B cell (primary cell): ENCODE measurements around the gene NMT1. TPM values are rescaled to one million over a fixed set of nuclear protein-coding genes. Genes with fewer than 3 reads are reported as not detected.
A peak's percentile ranks its signal among the peaks of the same experiment; 100 is the strongest.

Experiments used
- ATAC-seq: fragments of 200-7000 bp; cut with Tn5 transposase; one replicate; pipeline ENCODE4 v1.10.0; 2021; ENCODE audit warnings: low read depth, mild to moderate bottlenecking, moderate number of reproducible peaks, moderate library complexity
- CTCF ChIA-PET: fragments of 350-600 bp; sonication (Branson Sonifier 250); formaldehyde crosslinking; loops from one replicate; lab custom pipeline; 2021; ENCODE audit warnings: antibody characterized with exemption, inconsistent platforms; lab: Charles Lee
- POLR2A ChIA-PET: fragments of 350-600 bp; sonication (Branson Sonifier 250); formaldehyde crosslinking; loops from one replicate; lab custom pipeline; 2021; ENCODE audit warnings: antibody characterized with exemption; lab: Charles Lee
- DNase-seq: peaks from one replicate; pipeline ENCODE4 v3.0.0; 2013
- H2AFZ ChIP-seq: 2 replicates; pipeline ENCODE4 v1.6.1; 2012; ENCODE audit warnings: mild to moderate bottlenecking, low read depth, low read length; ENCODE audit not compliant: insufficient read depth, poor library complexity, severe bottlenecking
- H3K27ac ChIP-seq, 2 donors: 1 replicate in 1 of 2; 2 replicates in 1 of 2; pipeline ENCODE4 v1.5.1; 2012 to 2013; ENCODE audit warnings: low read length in 2 of 2, mild to moderate bottlenecking in 2 of 2, moderate library complexity in 1 of 2
- H3K27me3 ChIP-seq, 4 experiments: fragments of 200-600 bp in 1 of 4; sonication (generic) in 1 of 4; replicated peaks in 1 of 4; 1 replicate in 2 of 4; 2 replicates in 2 of 4; pipeline versions ENCODE4 v1.6.1 to v1.7.0; 2013 to 2016; ENCODE audit warnings: low read length in 3 of 4, mild to moderate bottlenecking in 2 of 4, mixed read lengths in 1 of 4, moderate library complexity in 1 of 4; ENCODE audit not compliant: insufficient read depth in 4 of 4, control insufficient read depth in 3 of 4; ENCODE audit errors: control extremely low read depth in 1 of 4
- H3K36me3 ChIP-seq, 2 experiments: replicated peaks in 1 of 2; 1 replicate in 1 of 2; 2 replicates in 1 of 2; pipeline versions ENCODE4 v1.6.1 to v1.7.1; 2013; ENCODE audit warnings: low read length in 1 of 2; ENCODE audit not compliant: insufficient read depth in 2 of 2, control insufficient read depth in 1 of 2; ENCODE audit errors: control extremely low read depth in 1 of 2, extremely low read depth in 1 of 2
- H3K4me1 ChIP-seq, 2 donors: fragments of 200-600 bp in 1 of 2; sonication (generic) in 1 of 2; 1 replicate in 1 of 2; 2 replicates in 1 of 2; pipeline versions ENCODE4 v1.5.1 to v1.6.1; 2013 to 2017; ENCODE audit warnings: low read length in 2 of 2; ENCODE audit not compliant: control insufficient read depth in 2 of 2, insufficient read depth in 2 of 2
- H3K4me2 ChIP-seq: replicated peaks from 2 replicates; pipeline ENCODE3; 2012; ENCODE audit warnings: mild to moderate bottlenecking, low read depth, low read length; ENCODE audit not compliant: poor library complexity, severe bottlenecking
- H3K4me3 ChIP-seq, 5 experiments: fragments of 200-600 bp in 1 of 5; sonication (generic) in 1 of 5; 1 replicate in 3 of 5; 2 replicates in 2 of 5; pipeline versions ENCODE4 v1.5.1 to v1.7.0; 2011 to 2016; ENCODE audit warnings: low read length in 4 of 5, mild to moderate bottlenecking in 4 of 5, low read depth in 2 of 5, control low read depth in 1 of 5, moderate library complexity in 1 of 5; ENCODE audit not compliant: insufficient read depth in 1 of 5; ENCODE audit errors: control extremely low read depth in 1 of 5, extremely low read depth in 1 of 5
- H3K79me2 ChIP-seq: fragments of 200-600 bp; sonication (generic); one replicate; pipeline ENCODE4 v1.6.0; 2016; ENCODE audit warnings: low read length; ENCODE audit not compliant: control insufficient read depth, insufficient read depth
- H3K9ac ChIP-seq: fragments of 200-600 bp; sonication (generic); 2 replicates; pipeline ENCODE4 v1.6.1; 2017; ENCODE audit warnings: mild to moderate bottlenecking, low read length, moderate library complexity
- H3K9me3 ChIP-seq, 3 donors: one replicate each; pipeline versions ENCODE4 v1.6.1 to v1.7.1; 2013; ENCODE audit warnings: low read length in 2 of 3; ENCODE audit not compliant: control insufficient read depth in 2 of 3, insufficient read depth in 1 of 3; ENCODE audit errors: control extremely low read depth in 1 of 3
- H4K20me1 ChIP-seq: 2 replicates; pipeline ENCODE4 v1.6.0; 2012; ENCODE audit warnings: mild to moderate bottlenecking, low read length; ENCODE audit not compliant: insufficient read depth, control insufficient read depth, poor library complexity, severe bottlenecking
- H3K27ac Mint-ChIP-seq: one replicate; pipeline ENCODE4 v1.8.0; 2021; ENCODE audit warnings: mixed read lengths
- H3K27me3 Mint-ChIP-seq: one replicate; pipeline ENCODE4 v1.8.0; 2021; ENCODE audit warnings: mixed read lengths
- H3K4me1 Mint-ChIP-seq: one replicate; pipeline ENCODE4 v1.8.0; 2021; ENCODE audit warnings: mixed read lengths
- H3K4me3 Mint-ChIP-seq: one replicate; pipeline ENCODE4 v1.8.0; 2021; ENCODE audit warnings: mixed read lengths
- H3K9me3 Mint-ChIP-seq: one replicate; pipeline ENCODE4 v1.8.0; 2022; ENCODE audit warnings: mixed read lengths; ENCODE audit not compliant: insufficient read depth
- CTCF ChIP-seq: fragments of 200-600 bp; IDR thresholded peaks from one replicate; pipeline ENCODE4 v1.8.0; 2022; ENCODE audit warnings: antibody characterized with exemption, mild to moderate bottlenecking
- EZH2 ChIP-seq: IDR thresholded peaks from 2 replicates; pipeline ENCODE4 v1.6.1; 2012; ENCODE audit warnings: borderline replicate concordance, low read depth, mild to moderate bottlenecking, moderate library complexity, low read length; ENCODE audit not compliant: insufficient read depth, poor library complexity, severe bottlenecking
- WGBS: methylation state at CpG from one replicate; pipeline ENCODE4 v1.1.5; 2013; ENCODE audit warnings: missing lambda C conversion rate; ENCODE audit not compliant: insufficient coverage; 5-methylcytosine and 5-hydroxymethylcytosine counted together
- intact Hi-C: fragments of 100-400 bp; cut with micrococcal nuclease; formaldehyde crosslinking; loops from one replicate; pipeline ENCODE4 v1.10.0; 2022
- polyA plus RNA-seq: library from polyadenylated mRNA; depleted of rRNA; stranded (reverse); fragments of >200 nt; gene quantifications from 2 replicates; pipeline ENCODE4 v1.2.3, GENCODE V29; 2012
- total RNA-seq, 2 donors: library from RNA; stranded (reverse); fragments of 120-200 nt in 1 of 2; gene quantifications; 1 replicate in 1 of 2; 2 replicates in 1 of 2; pipeline versions ENCODE4 v1.2.3 to v1.2.4, GENCODE V29; 2013 to 2022

Gene NMT1
- total and polyA plus RNA-seq, 2 donors (not counting 1 experiment from before 2014, with no cell fraction given): 30.1 to 134 TPM

- H3K9me3 Mint-ChIP-seq: no peaks in the 10 kb centered on the region
- Histone ChIP-seq H4K20me1 (peaks cover 17% of the 10 kb centered on the region), H3K9ac (peak within 1 kb of the TSS; percentile 97), H3K4me1 (peaks cover 38 to 66% of the 10 kb centered on the region in 2 donors), H3K79me2 (peaks cover 44% of the 10 kb centered on the region), H3K9me3 (peaks cover 0 to 3% (median 0%) of the 10 kb centered on the region in 3 donors), H3K4me2 (peak within 1 kb of the TSS; percentile 93), H3K27ac (peak within 1 kb of the TSS; percentile 97 to 98), H2AFZ (peak within 1 kb of the TSS; percentile 85), H3K4me3 (peak within 1 kb of the TSS; percentile 69 to 99 (median 85)), H3K36me3 (no peaks in the 10 kb centered on the region), H3K27me3 (no peaks in the 10 kb centered on the region)
- peak; percentile 100 for DNase-seq
- under 1% methylated on average over 52 of the region's 58 CpGs for WGBS
- intact Hi-C loops: loop anchor here (1.0 to 5.0 kb wide), 9 partner anchors 13 to 1141 kb away; partner anchors contain the start of genes ACBD4, HEXIM2 and NMT1
- ChIA-PET POLR2A (interaction anchor here (0.6 to 6.6 kb wide), 18 partner anchors 11 to 1078 kb away, joined by 3 to 246 read pairs (median 9); partner anchors contain the start of genes ACBD4, EFTUD2, G6PC3 and HEXIM2), CTCF (interaction anchor here (0.6 to 7.5 kb wide), 19 partner anchors 8 to 228 kb away, joined by 3 to 242 read pairs (median 4); partner anchors contain the start of genes ACBD4, FMNL1, HEXIM2 and MAP3K14)
- H3K4me3 Mint-ChIP-seq: peak within 1 kb of the TSS; percentile 91
- ATAC-seq: peak; percentile 74
- peaks cover 61% of the 10 kb centered on the region for H3K4me1 Mint-ChIP-seq
- TF ChIP-seq EZH2 (no peak), CTCF (no peak)
- H3K27me3 Mint-ChIP-seq: no peaks in the 10 kb centered on the region
- H3K27ac Mint-ChIP-seq: peak within 1 kb of the TSS; percentile 99
These were observed 87.3 kb downstream of the NMT1 start, which contains the start of gene HEXIM1 for GRCh38 chr17:45148183-45149036. Gene HEXIM1, plus strand, starts transcription at chr17:45148475. Its CDS starts 716 bp downstream, at chr17:45149191.
